Parathyroid adenoma (tissue), 2 donors: ENCODE measurements around the gene ADGRG2.
A peak's percentile ranks its signal among the peaks of the same experiment; 100 is the strongest.
"Not testable (repeated sequence)": the region's sequence is repeated elsewhere in the genome, so short reads cannot be mapped to it uniquely, and the experiment has no call there.

Experiments
- H2AFZ ChIP-seq: fragments of 300-600 bp; sonication (generic); one replicate; pipeline ENCODE4 v1.7.0; 2017; ENCODE audit warnings: antibody characterized with exemption, mild to moderate bottlenecking
- H3K27ac ChIP-seq: fragments of 300-600 bp; sonication (generic); one replicate; pipeline ENCODE4 v1.7.0; 2017
- H3K27me3 ChIP-seq: fragments of 300-600 bp; sonication (generic); one replicate; pipeline ENCODE4 v1.7.0; 2017; ENCODE audit warnings: low read length; ENCODE audit not compliant: control insufficient read depth, insufficient read depth
- H3K36me3 ChIP-seq: fragments of 300-600 bp; sonication (generic); one replicate; pipeline ENCODE4 v1.7.0; 2017; ENCODE audit warnings: low read length; ENCODE audit not compliant: control insufficient read depth, insufficient read depth
- H3K4me1 ChIP-seq: fragments of 300-600 bp; sonication (generic); one replicate; pipeline ENCODE4 v1.7.0; 2017; ENCODE audit warnings: control low read depth
- H3K4me2 ChIP-seq: fragments of 300-600 bp; sonication (generic); one replicate; pipeline ENCODE4 v1.7.0; 2017; ENCODE audit warnings: low read length
- H3K4me3 ChIP-seq: fragments of 300-600 bp; sonication (generic); one replicate; pipeline ENCODE4 v1.7.0; 2017; ENCODE audit warnings: low read depth, low read length
- H3K79me2 ChIP-seq: fragments of 300-600 bp; sonication (generic); one replicate; pipeline ENCODE4 v1.7.0; 2017; ENCODE audit warnings: control low read depth
- H3K9ac ChIP-seq: fragments of 300-600 bp; sonication (generic); one replicate; pipeline ENCODE4 v1.7.0; 2017; ENCODE audit warnings: mild to moderate bottlenecking
- H3K9me3 ChIP-seq: fragments of 300-600 bp; sonication (generic); one replicate; pipeline ENCODE4 v1.7.0; 2017; ENCODE audit warnings: low read length; ENCODE audit not compliant: control insufficient read depth
- TF ChIP-seq, protein P1 (sequence below): fragments of 300-600 bp; sonication (generic); IDR thresholded peaks from one replicate; pipeline ENCODE4 v1.7.0; 2017; ENCODE audit warnings: antibody characterized with exemption, mild to moderate bottlenecking
- donor health status: primary hyperparathyroidism.

Gene ADGRG2

GRCh38 chrX:19017271-19017670, 105.0 kb downstream of the ADGRG2 start:
- Histone ChIP-seq H3K27me3 (no peaks in the 10 kb centered on the region), H3K4me3 (no peak overlapping the region), H3K36me3 (no peaks in the 10 kb centered on the region), H3K9ac (no peak overlapping the region), H3K79me2 (no peaks in the 10 kb centered on the region), H3K27ac (no peak overlapping the region), H3K4me2 (no peak overlapping the region), H2AFZ (no peak overlapping the region), H3K9me3 (no peaks in the 10 kb centered on the region), H3K4me1 (no peaks in the 10 kb centered on the region)
- TF ChIP-seq, protein P1, sequence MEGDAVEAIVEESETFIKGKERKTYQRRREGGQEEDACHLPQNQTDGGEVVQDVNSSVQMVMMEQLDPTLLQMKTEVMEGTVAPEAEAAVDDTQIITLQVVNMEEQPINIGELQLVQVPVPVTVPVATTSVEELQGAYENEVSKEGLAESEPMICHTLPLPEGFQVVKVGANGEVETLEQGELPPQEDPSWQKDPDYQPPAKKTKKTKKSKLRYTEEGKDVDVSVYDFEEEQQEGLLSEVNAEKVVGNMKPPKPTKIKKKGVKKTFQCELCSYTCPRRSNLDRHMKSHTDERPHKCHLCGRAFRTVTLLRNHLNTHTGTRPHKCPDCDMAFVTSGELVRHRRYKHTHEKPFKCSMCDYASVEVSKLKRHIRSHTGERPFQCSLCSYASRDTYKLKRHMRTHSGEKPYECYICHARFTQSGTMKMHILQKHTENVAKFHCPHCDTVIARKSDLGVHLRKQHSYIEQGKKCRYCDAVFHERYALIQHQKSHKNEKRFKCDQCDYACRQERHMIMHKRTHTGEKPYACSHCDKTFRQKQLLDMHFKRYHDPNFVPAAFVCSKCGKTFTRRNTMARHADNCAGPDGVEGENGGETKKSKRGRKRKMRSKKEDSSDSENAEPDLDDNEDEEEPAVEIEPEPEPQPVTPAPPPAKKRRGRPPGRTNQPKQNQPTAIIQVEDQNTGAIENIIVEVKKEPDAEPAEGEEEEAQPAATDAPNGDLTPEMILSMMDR: peak; percentile 39

DNA sequence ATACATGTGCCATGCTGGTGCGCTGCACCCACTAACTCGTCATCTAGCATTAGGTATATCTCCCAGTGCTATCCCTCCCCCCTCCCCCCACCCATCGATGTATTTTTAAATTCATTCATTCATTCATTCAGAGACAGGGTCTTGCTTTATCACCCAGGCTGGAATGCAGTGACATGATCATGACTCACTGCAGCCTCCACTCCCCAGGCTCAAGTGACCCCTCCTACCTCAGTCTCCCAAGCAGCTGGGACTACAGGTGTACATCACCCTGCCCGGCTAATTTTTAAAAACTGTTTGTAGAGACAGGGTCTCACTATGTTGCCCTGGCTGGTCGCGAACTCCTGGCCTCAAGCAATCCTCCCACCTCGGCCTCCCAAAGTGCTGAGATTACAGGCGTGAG, 105.7 kb downstream of the ADGRG2 start:
- H3K79me2 ChIP-seq, H3K9me3 ChIP-seq, H3K36me3 ChIP-seq, H2AFZ ChIP-seq, H3K4me1 ChIP-seq, H3K9ac ChIP-seq, H3K4me2 ChIP-seq, H3K27me3 ChIP-seq, H3K27ac ChIP-seq, H3K4me3 ChIP-seq: not testable (repeated sequence)

DNA sequence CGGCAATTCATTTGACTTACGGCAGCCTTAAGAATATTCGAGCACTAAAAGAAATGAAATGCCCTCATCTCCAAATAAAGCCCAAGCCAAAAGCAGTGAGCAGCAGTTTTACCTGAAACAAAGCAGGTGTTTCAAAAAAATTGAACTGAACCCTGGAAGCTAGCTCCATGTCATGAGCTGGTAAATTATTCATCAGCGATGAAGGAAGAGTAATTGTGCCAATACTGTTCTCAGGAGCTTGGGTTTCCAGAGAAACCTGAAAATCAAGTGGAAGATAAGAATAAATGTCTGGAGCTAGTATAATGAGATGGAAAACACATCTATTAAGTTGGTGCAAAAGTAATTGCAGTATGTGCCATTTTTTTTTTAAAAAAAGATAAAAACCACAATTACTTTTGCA, 114.4 kb downstream of the ADGRG2 start:
- Histone ChIP-seq H3K79me2 (no peaks in the 10 kb centered on the region), H3K27ac (no peak overlapping the region), H3K27me3 (no peaks in the 10 kb centered on the region), H3K9ac (no peak overlapping the region), H3K4me1 (no peaks in the 10 kb centered on the region), H3K4me3 (no peak overlapping the region), H3K36me3 (no peaks in the 10 kb centered on the region), H3K9me3 (no peaks in the 10 kb centered on the region), H3K4me2 (no peak overlapping the region), H2AFZ (no peak overlapping the region)
- TF ChIP-seq, protein P1: no peak

GRCh38 chrX:19007011-19007410, 115.3 kb downstream of the ADGRG2 start:
- Histone ChIP-seq H3K27ac (no peak overlapping the region), H3K79me2 (no peaks in the 10 kb centered on the region), H3K9ac (no peak overlapping the region), H3K4me1 (no peaks in the 10 kb centered on the region), H3K4me3 (no peak overlapping the region), H3K4me2 (no peak overlapping the region), H3K9me3 (no peaks in the 10 kb centered on the region), H3K36me3 (no peaks in the 10 kb centered on the region), H2AFZ (no peak overlapping the region), H3K27me3 (no peaks in the 10 kb centered on the region)
- TF ChIP-seq, protein P1: no peak

DNA sequence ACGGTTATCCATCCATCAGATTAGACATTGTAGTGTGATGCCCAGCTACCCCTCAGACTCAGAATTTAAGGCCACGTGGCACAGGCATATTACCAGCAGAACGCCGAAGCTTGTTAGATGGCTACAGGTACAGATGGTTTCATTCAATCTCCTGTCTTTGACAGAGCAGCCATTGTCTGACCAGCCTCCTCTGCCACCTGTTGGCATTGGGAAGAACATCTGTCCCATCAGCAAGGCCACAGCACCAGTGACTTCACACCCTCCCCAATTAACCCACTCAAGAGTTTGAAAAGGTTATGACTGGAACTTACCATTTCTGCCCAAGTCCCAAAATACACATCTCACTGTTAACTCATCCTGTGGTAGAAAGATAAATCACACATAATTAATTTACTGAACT, 116.4 kb downstream of the ADGRG2 start:
- H3K4me3 ChIP-seq: no peak overlapping the region
- no peak overlapping the region for H3K9ac ChIP-seq
- no peaks in the 10 kb centered on the region for H3K36me3 ChIP-seq
- no peak overlapping the region for H2AFZ ChIP-seq
- TF ChIP-seq, protein P1: no peak
- no peaks in the 10 kb centered on the region for H3K79me2 ChIP-seq
- no peaks in the 10 kb centered on the region for H3K9me3 ChIP-seq
- no peak overlapping the region for H3K27ac ChIP-seq
- H3K27me3 ChIP-seq: no peaks in the 10 kb centered on the region
- H3K4me1 ChIP-seq: no peaks in the 10 kb centered on the region
- no peak overlapping the region for H3K4me2 ChIP-seq
